Bone marrow (tissue), 2 donors: ENCODE data around the gene DNMT3B.
A peak's percentile ranks its signal among the peaks of the same experiment; 100 is the strongest.
"Not testable (repeated sequence)": the region's sequence is repeated elsewhere in the genome, so short reads cannot be mapped to it uniquely, and the experiment has no call there.

ENCODE experiments used
- DNase-seq, 2 donors: peaks; one replicate each; lab custom pipeline; 2025; lab: John Stamatoyannopoulos, UW

Gene DNMT3B

DNA sequence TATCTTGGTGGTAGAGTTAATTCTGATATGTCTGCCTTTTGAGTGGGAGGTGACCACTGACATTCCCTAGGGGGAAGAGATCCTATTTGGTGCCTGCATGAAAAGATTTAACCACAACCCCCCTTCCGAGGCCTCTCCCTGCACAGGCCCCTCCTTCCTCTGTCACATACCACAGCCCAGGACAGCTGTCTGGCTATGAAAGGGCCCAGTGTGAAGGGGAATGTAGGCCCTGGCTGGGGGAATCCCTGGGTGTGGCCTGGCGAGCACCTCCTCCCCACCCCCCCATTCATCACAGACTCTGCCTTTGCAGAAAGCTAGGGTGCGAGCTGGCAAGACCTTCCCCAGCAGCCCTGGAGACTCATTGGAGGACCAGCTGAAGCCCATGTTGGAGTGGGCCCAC, 30.1 kb downstream of the DNMT3B start:
- no peak for DNase-seq

DNA sequence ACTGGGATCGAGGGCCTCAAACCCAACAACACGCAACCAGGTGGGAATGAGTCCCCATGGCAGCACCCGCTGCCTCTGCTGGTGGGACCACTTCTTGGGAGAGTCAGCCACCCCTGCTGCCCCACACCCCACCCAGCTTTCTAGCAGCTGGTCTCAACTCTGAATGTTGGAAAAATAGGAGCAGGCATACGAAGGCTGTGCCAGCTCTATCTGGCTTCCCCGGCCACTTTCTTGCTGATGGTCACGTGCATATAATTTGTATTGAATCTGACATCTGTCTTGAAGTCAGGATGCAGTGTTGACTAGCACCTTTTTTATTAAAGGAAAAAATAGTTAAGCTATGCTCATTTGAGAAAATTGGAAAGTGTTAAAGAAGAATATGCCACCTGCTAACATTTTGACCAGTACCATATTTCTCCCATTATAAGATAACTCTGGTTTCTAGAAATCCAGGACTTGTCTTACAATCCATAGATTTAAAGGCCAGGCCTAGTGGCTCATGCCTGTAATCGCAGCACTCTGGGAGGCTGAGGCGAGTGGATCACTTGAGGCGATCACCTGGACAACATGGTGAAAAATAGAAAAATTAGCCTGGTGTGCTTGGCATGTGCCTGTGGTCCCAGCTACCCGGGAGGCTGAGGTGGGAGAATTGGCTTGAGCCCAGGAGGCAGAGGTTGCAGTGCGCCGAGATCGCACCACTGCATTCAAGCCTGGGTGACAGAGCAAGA, 30.7 kb downstream of the DNMT3B start:
- DNase-seq: no peak

GRCh38 chr20:32796383-32796948, 34.3 kb downstream of the DNMT3B start:
- DNase-seq: no peak

- DNase-seq: no peak
These were observed 34.8 kb downstream of the DNMT3B start for GRCh38 chr20:32796981-32797451.

DNA sequence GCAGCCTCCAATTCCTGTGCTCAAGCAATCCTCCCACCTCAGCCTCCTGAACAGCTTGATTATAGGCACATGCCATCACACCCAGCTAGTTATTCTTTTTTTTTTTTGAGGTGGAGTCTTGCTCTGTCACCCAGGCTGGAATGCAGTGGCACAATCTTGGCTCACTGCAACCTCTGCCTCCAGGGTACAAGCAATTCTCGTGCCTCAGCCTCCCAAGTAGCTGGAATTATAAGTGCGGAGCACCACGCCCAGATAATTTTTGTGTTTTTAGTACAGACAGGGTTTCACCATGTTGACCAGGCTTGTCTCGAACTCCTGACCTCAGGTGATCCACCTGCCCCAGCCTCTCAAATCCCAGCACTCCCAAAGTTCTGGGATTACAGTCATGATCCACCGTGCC, 35.4 kb downstream of the DNMT3B start:
- not testable (repeated sequence) for DNase-seq

DNA sequence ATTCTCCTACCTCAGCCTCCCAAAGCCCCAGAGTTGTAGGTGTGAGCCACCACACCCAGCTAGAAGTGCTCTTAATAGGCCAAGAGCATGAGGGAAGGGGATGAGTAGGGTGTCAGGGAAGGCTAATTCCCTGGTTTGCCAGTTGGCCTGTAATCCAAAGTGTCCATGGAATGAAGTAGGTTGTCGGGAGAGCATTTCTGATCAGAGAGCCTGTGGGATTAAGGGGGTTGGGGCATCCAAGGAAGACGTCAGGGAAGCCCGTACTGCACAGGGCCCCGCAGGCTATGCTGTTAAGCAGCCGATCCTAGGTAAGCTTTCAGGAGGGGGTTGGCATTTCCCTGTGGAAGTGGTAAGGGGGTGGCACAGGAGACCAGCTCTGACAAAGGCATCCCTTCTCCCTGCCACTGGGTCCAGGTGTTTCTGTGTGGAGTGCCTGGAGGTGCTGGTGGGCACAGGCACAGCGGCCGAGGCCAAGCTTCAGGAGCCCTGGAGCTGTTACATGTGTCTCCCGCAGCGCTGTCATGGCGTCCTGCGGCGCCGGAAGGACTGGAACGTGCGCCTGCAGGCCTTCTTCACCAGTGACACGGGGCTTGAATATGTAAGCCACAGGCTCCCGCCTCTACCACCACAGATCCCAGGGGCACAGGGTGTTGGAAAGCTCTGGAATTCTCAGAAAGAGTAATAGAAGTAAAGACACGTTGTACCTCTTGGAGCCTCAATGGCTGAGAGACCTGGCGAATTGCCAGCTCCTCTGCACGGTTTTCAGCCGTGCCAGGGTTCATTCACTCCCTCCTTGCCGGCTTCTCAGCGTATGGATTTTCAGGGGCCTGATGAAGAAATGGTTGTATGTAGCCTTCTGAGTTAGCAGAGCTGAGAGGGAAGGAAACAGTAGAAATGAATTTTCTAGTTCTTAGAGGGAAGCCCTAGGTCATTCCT, 36.1 kb downstream of the DNMT3B start:
- DNase-seq: no peak

DNA sequence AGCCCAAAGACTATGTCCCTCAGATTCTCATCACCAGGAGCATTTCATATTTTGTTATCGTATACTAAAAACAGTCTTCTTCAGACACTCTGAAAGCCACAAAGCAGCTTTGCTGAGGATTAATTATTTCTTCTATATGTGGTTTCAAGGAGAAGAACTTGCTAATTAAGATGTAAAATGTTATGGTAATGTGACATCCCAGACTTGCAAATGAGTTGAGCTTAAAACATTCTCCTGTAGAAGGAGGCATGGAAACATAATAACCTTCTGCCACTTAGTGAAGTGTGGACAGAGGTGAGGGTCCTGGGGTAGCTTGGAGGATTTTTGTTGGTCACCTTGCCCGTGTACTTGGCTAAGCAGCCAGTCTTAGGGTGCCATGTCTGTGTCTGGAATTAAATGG, 40.9 kb downstream of the DNMT3B start:
- DNase-seq: no peak

GRCh38 chr20:32804022-32804715, 42.0 kb downstream of the DNMT3B start:
- no peak for DNase-seq

DNA sequence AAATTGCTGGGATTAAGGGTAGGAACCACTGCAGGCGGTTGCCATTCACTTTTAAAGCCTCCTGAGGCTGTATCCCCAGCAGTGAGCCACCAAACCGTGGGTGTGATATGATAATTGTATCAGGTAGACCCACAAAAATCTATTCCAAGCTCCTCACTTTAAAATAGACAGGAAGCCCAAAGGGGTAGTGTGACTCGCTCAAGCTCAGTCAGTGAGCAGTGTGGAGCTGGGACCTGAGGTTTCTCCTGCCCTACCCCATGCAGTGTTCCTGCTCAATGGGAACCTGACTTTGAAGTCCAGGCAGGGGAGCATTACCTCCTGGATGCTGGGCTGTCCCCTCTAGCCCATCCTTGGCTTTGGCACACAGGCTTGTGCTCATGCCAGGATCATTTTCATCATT, 42.6 kb downstream of the DNMT3B start:
- no peak for DNase-seq

DNA sequence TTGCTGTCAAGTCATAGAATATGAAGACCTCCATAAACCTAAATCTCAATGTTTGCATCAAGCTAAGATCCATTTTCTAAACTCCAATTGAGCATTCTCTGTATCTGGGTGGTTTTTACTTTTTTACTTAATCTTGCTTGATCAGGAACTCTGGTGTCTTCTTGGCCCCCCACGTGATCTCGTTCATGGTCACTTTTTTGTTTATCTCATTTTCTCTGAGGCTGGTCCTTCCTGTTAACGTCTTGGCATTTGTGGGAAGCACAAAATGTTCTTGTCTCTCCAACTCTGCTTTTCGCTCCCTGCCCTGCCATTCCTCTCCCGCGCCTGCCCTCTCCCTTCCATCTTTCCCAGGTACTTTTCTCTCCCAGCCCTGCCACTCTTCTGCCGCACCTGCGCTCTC, 43.5 kb downstream of the DNMT3B start:
- no peak for DNase-seq

- DNase-seq: no peak
These were observed 44.2 kb downstream of the DNMT3B start for GRCh38 chr20:32806356-32806755.

DNA sequence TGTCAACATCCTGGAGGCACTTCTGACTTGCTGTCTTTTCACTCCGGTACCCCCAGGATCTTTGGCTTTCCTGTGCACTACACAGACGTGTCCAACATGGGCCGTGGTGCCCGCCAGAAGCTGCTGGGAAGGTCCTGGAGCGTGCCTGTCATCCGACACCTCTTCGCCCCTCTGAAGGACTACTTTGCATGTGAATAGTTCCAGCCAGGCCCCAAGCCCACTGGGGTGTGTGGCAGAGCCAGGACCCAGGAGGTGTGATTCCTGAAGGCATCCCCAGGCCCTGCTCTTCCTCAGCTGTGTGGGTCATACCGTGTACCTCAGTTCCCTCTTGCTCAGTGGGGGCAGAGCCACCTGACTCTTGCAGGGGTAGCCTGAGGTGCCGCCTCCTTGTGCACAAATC, 45.5 kb downstream of the DNMT3B start:
- no peak for DNase-seq

- DNase-seq: no peak
These were observed 46.3 kb downstream of the DNMT3B start for GRCh38 chr20:32808438-32808837.

DNA sequence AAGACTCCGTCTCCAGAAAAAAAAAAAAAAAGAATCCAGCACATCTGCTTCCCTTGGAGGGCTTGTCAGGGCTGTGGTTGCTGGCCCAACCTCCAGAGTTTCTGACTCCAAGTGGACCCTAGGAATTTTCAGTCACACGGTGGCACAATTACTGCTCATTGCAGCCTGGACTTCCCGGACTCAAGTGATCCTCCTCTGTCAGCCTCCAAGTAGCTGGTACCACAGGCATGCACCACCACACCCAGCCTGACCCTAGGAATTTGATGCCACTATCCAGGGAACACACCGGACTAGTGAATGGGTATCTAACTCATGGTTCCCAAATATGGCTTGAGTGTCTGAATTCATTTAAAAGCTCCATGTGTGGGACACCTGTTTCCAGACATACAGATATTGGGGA, 47.7 kb downstream of the DNMT3B start:
- no peak for DNase-seq

- DNase-seq: no peak
These were observed 48.8 kb downstream of the DNMT3B start for GRCh38 chr20:32810941-32811340.

GRCh38 chr20:32811886-32812285, 49.7 kb downstream of the DNMT3B start:
- no peak for DNase-seq

DNA sequence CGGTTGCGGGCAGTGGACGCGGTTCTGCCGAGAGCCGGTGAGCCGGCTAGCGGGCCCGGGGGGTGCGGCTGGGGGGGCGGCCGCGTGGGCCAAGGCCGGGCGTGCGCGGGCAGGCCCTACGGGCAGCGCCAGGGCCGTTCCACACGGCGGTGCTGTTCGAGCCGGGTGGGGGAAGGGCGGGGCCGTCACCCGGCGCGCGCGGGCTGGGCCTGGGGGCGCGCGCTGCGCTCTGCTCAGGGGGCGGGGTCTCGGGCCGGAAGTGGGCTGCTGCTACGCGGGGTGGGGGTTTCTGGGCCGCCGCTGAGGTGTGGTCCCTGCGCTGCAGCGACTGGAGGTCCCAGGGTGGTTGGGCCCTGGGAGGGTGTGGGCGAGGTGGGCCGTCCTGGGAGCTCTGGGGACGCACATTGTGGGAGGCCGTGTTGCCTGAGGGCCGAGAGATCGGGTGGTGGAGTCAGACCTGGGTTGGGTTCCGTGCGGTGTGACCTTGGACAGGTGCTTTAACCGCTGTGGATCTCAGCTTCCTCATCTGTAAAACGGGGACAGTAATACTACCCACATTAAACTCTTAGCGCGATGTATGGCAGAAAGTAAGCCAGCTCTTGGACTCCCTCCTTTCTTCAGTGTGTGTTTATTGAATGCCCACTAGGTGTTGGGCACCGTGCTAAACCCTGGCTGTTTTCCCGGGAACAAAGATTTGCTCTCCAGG, 58.0 kb downstream of the DNMT3B start:
- peak; percentile 52 to 96 for DNase-seq

- DNase-seq: no peak
These were observed 58.7 kb downstream of the DNMT3B start for GRCh38 chr20:32820698-32821377.

DNA sequence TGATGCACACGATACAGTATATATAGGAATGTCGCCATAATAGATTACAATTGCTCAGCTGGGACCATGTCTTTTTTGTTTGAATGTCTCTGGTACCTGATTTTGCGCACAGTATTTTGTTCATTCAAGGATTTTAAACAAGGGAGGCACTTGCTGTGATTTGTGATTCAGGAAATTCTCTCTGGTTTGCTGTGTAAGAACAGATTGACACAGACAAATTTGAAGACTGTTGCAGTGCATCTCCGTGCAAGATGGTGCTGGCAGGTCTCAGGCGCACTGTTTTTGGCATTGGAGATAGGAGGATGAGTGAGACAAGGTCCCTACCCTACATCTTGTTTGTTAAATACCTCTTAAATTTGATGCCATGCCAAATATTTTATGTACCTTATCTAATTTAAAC, 60.0 kb downstream of the DNMT3B start:
- DNase-seq: no peak

DNA sequence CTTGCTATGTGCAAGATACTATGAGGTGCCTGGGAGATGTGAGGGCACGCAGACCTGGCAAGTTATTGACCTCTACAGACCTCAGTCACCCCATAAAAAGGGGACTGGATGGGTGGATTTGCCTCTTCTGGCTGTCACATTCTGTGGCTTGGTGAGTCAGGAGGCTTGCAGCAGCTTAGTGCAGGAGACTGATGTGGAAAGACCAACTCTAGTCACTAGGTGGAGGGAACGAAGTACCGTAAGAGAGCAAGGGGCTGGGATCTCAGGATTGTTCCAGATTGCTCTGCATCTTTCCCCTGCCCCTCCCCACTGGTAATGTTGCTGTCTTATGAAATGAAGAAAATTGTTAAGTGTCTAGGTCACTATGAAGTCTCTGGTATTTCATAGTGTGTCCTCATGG, 60.9 kb downstream of the DNMT3B start:
- peak in 1 of 2 donors; percentile 9 for DNase-seq
